T-cell (primary cell): ENCODE results near the gene SEC62. TPM values are rescaled to one million over a fixed set of nuclear protein-coding genes. Genes with fewer than 3 reads are reported as not detected.

Experiments used
- ATAC-seq, 4 experiments: fragments of 200-7000 bp in 3 of 4; fragments of 150-1000 bp in 1 of 4; cut with Tn5 transposase; replicated peaks in 1 of 4; 1 replicate in 3 of 4; 2 replicates in 1 of 4; pipeline ENCODE4 v1.10.0; 2021; ENCODE audit warnings: moderate library complexity in 3 of 4, mild to moderate bottlenecking in 2 of 4, moderate number of reproducible peaks in 1 of 4
- CTCF ChIA-PET, 2 donors: fragments of 300-600 bp; sonication (Branson Sonifier 250); formaldehyde crosslinking; loops; one replicate each; lab custom pipeline; 2022; ENCODE audit warnings: antibody characterized with exemption in 2 of 2; lab: Charles Lee
- POLR2A ChIA-PET, 2 donors: fragments of 300-600 bp; sonication (Branson Sonifier 250); formaldehyde crosslinking; loops; one replicate each; lab custom pipeline; 2022; ENCODE audit warnings: antibody characterized with exemption in 2 of 2; lab: Charles Lee
- DNase-seq, 35 experiments: peaks; one replicate each; pipeline versions ENCODE4 v3.0.0 to v3.0.0-alpha.2; 2013 to 2023
- H3K27ac ChIP-seq: one replicate; pipeline ENCODE4 v1.5.1; 2013; ENCODE audit warnings: low read length
- H3K27me3 ChIP-seq, 2 experiments: replicated peaks in 1 of 2; 1 replicate in 1 of 2; 2 replicates in 1 of 2; pipeline versions ENCODE4 v1.6.1 to v1.7.0; 2013; ENCODE audit warnings: low read length in 1 of 2, mixed read lengths in 1 of 2; ENCODE audit not compliant: control insufficient read depth in 2 of 2, insufficient read depth in 2 of 2; ENCODE audit errors: extremely low read depth in 1 of 2
- H3K36me3 ChIP-seq, 2 donors: 1 replicate in 1 of 2; 2 replicates in 1 of 2; pipeline versions ENCODE4 v1.6.1 to v1.7.0; 2013; ENCODE audit warnings: low read length in 1 of 2; ENCODE audit not compliant: control insufficient read depth in 2 of 2, insufficient read depth in 1 of 2; ENCODE audit errors: extremely low read depth in 1 of 2
- H3K4me1 ChIP-seq, 2 experiments: 1 replicate in 1 of 2; 2 replicates in 1 of 2; pipeline versions ENCODE4 v1.6.1 to v1.7.0; 2013; ENCODE audit warnings: low read length in 2 of 2, mixed read lengths in 1 of 2; ENCODE audit not compliant: insufficient read depth in 2 of 2, control insufficient read depth in 1 of 2; ENCODE audit errors: extremely low read depth in 1 of 2
- H3K4me3 ChIP-seq, 2 donors: 1 replicate in 1 of 2; 2 replicates in 1 of 2; pipeline versions ENCODE4 v1.5.1 to v1.7.0; 2013; ENCODE audit warnings: mild to moderate bottlenecking in 2 of 2, low read length in 1 of 2, moderate library complexity in 1 of 2; ENCODE audit not compliant: control insufficient read depth in 1 of 2; ENCODE audit errors: extremely low read depth in 1 of 2
- H3K9me3 ChIP-seq: 2 replicates; pipeline ENCODE4 v1.7.0; 2013
- H3K27ac Mint-ChIP-seq, 2 donors: one replicate each; pipeline ENCODE4 v1.8.0; 2020 to 2021; ENCODE audit warnings: mild to moderate bottlenecking in 2 of 2, mixed read lengths in 2 of 2
- H3K27me3 Mint-ChIP-seq, 2 donors: one replicate each; pipeline ENCODE4 v1.8.0; 2021 to 2022; ENCODE audit warnings: mixed read lengths in 2 of 2
- H3K36me3 Mint-ChIP-seq: one replicate; pipeline ENCODE4 v1.8.0; 2021; ENCODE audit warnings: mixed read lengths
- H3K4me1 Mint-ChIP-seq, 3 donors: one replicate each; pipeline ENCODE4 v1.8.0; 2020 to 2022; ENCODE audit warnings: mixed read lengths in 3 of 3, mild to moderate bottlenecking in 1 of 3
- H3K4me3 Mint-ChIP-seq, 3 donors: one replicate each; pipeline ENCODE4 v1.8.0; 2020 to 2022; ENCODE audit warnings: mild to moderate bottlenecking in 3 of 3, mixed read lengths in 3 of 3, moderate library complexity in 3 of 3
- H3K9me3 Mint-ChIP-seq, 3 donors: one replicate each; pipeline ENCODE4 v1.8.0; 2020 to 2022; ENCODE audit warnings: mixed read lengths in 3 of 3
- WGBS: methylation state at CpG from one replicate; pipeline ENCODE4 v1.1.5; 2013; ENCODE audit warnings: missing lambda C conversion rate; ENCODE audit not compliant: insufficient coverage; 5-methylcytosine and 5-hydroxymethylcytosine counted together
- total RNA-seq, 35 experiments: library from RNA in 6 of 35; stranded (reverse) in 6 of 35; fragments of 120-200 nt in 1 of 35; gene quantifications; one replicate each; pipeline versions ENCODE4 v1.2.1 to v1.2.4 and lab custom pipeline; 2013 to 2026

The SEC62 gene
- total RNA-seq, 5 donors from 2014 or later (not counting 1 experiment from before 2014, with no cell fraction given): 95.0 to 99.9 (median 97.2) TPM

- Histone ChIP-seq H3K36me3 (no peaks in the 10 kb centered on the region), H3K4me1 (no peaks in the 10 kb centered on the region), H3K4me3 (no peak overlapping the region), H3K27ac (no peak overlapping the region), H3K9me3 (no peaks in the 10 kb centered on the region), H3K27me3 (peaks cover 0 to 4% of the 10 kb centered on the region in 2 experiments)
- Mint-ChIP-seq H3K9me3 (no peaks in the 10 kb centered on the region), H3K36me3 (no peaks in the 10 kb centered on the region), H3K4me1 (peaks cover 0 to 6% (median 0%) of the 10 kb centered on the region in 3 donors), H3K4me3 (no peak overlapping the region), H3K27me3 (peaks cover 9 to 19% of the 10 kb centered on the region in 2 donors), H3K27ac (no peak overlapping the region)
- no peak for ATAC-seq
- 76% methylated on average over 9 of the region's 14 CpGs for WGBS
- POLR2A ChIA-PET: no interaction called here
- no peak for DNase-seq
- CTCF ChIA-PET: interaction anchor here in 1 of 2 donors (0.8 kb wide), 1 partner anchor 34 kb away, joined by 3 read pairs; no protein-coding TSS in a partner anchor
Observed at GRCh38 chr3:169931747-169932520, 34.7 kb upstream of the SEC62 start.

- Histone ChIP-seq H3K27ac (no peak overlapping the region), H3K4me1 (peaks cover 0 to 8% of the 10 kb centered on the region in 2 experiments), H3K4me3 (no peak overlapping the region), H3K36me3 (no peaks in the 10 kb centered on the region), H3K9me3 (no peaks in the 10 kb centered on the region), H3K27me3 (no peaks in the 10 kb centered on the region)
- peaks cover 8 to 19% of the 10 kb centered on the region in 2 donors for H3K27me3 Mint-ChIP-seq
- ChIA-PET POLR2A (no interaction called here), CTCF (no interaction called here)
- no peak for ATAC-seq
- no peak for DNase-seq
- H3K36me3 Mint-ChIP-seq: no peaks in the 10 kb centered on the region
- no peak overlapping the region for H3K4me3 Mint-ChIP-seq
- H3K27ac Mint-ChIP-seq: no peak overlapping the region
- WGBS: no CpG with 5 or more reads among the region's 1 CpG
- H3K9me3 Mint-ChIP-seq: no peaks in the 10 kb centered on the region
- peaks cover 8 to 14% (median 13%) of the 10 kb centered on the region in 3 donors for H3K4me1 Mint-ChIP-seq
Observed at GRCh38 chr3:169939320-169939719, 27.3 kb upstream of the SEC62 start.

DNA sequence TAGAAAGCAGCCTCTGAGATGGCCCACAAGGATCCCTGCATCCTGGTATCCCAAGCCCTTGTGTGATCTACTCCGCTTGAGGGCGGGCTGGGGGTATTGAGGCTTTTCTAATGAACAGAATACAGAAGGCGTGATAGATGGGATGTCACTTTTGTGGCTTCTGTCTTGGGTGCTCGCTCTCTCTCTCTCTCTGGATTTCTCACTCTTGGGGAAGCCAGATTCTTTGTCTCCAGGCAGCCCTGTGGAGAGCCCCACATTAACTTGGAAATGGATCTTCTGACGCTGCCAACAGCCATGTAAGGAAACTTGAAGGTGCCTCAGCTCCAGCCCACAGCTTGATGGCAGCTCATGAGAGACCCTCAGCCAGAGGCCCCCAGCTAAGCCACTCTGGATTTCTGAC lies 26.9 kb upstream of the SEC62 start:
- H3K4me3 ChIP-seq: no peak overlapping the region
- Mint-ChIP-seq H3K4me3 (no peak overlapping the region), H3K36me3 (no peaks in the 10 kb centered on the region), H3K27me3 (peaks cover 8 to 17% of the 10 kb centered on the region in 2 donors), H3K9me3 (no peaks in the 10 kb centered on the region), H3K4me1 (peaks cover 8 to 14% (median 13%) of the 10 kb centered on the region in 3 donors), H3K27ac (no peak overlapping the region)
- H3K9me3 ChIP-seq: no peaks in the 10 kb centered on the region
- ChIA-PET POLR2A (no interaction called here), CTCF (no interaction called here)
- DNase-seq (no peak), ATAC-seq (no peak)
- no peaks in the 10 kb centered on the region for H3K27me3 ChIP-seq
- H3K27ac ChIP-seq: no peak overlapping the region
- H3K4me1 ChIP-seq: peaks cover 0 to 8% of the 10 kb centered on the region in 2 experiments
- 81% methylated on average over 2 of the region's 5 CpGs for WGBS
- H3K36me3 ChIP-seq: no peaks in the 10 kb centered on the region

GRCh38 chr3:169940470-169941181 lies 26.0 kb upstream of the SEC62 start:
- Mint-ChIP-seq H3K4me3 (no peak overlapping the region), H3K36me3 (no peaks in the 10 kb centered on the region), H3K27ac (no peak overlapping the region), H3K4me1 (peaks cover 14 to 22% (median 19%) of the 10 kb centered on the region in 3 donors), H3K9me3 (no peaks in the 10 kb centered on the region), H3K27me3 (peaks cover 6 to 11% of the 10 kb centered on the region in 2 donors)
- POLR2A ChIA-PET: no interaction called here
- Histone ChIP-seq H3K9me3 (no peaks in the 10 kb centered on the region), H3K4me1 (peaks cover 0 to 11% of the 10 kb centered on the region in 2 experiments), H3K27me3 (no peaks in the 10 kb centered on the region), H3K4me3 (no peak overlapping the region), H3K36me3 (no peaks in the 10 kb centered on the region), H3K27ac (no peak overlapping the region)
- ATAC-seq (peak in 1 of 4 experiments; percentile 55), DNase-seq (peak in 1 of 35 experiments; percentile 14)
- WGBS: no CpG with 5 or more reads among the region's 6 CpGs
- CTCF ChIA-PET: no interaction called here

- peaks cover 2 to 6% of the 10 kb centered on the region in 2 donors for H3K27me3 Mint-ChIP-seq
- ChIA-PET CTCF (no interaction called here), POLR2A (no interaction called here)
- H3K9me3 Mint-ChIP-seq: no peaks in the 10 kb centered on the region
- DNase-seq: peak in 26 of 35 experiments; percentile 2 to 58 (median 16)
- Histone ChIP-seq H3K4me1 (peaks cover 0 to 9% of the 10 kb centered on the region in 2 experiments), H3K9me3 (no peaks in the 10 kb centered on the region), H3K27me3 (no peaks in the 10 kb centered on the region), H3K4me3 (no peak overlapping the region), H3K27ac (no peak overlapping the region), H3K36me3 (no peaks in the 10 kb centered on the region)
- peak overlapping the region; percentile 1 to 40 for H3K27ac Mint-ChIP-seq
- ATAC-seq: peak; percentile 27 to 92 (median 82)
- peaks cover 12 to 19% (median 16%) of the 10 kb centered on the region in 3 donors for H3K4me1 Mint-ChIP-seq
- peak overlapping the region in 1 of 3 donors; percentile 14 for H3K4me3 Mint-ChIP-seq
- 33% methylated on average over 6 of the region's 7 CpGs for WGBS
- no peaks in the 10 kb centered on the region for H3K36me3 Mint-ChIP-seq
Observed at GRCh38 chr3:169945313-169945712, 21.3 kb upstream of the SEC62 start.

GRCh38 chr3:169946336-169946735 lies 20.3 kb upstream of the SEC62 start:
- no peaks in the 10 kb centered on the region for H3K27me3 ChIP-seq
- H3K27ac Mint-ChIP-seq: no peak overlapping the region
- no peak for DNase-seq
- H3K4me1 Mint-ChIP-seq: peaks cover 6 to 12% (median 8%) of the 10 kb centered on the region in 3 donors
- CTCF ChIA-PET: no interaction called here
- H3K27me3 Mint-ChIP-seq: peaks cover 2 to 6% of the 10 kb centered on the region in 2 donors
- no peak overlapping the region for H3K4me3 Mint-ChIP-seq
- 89% methylated on average over 2 of the region's 3 CpGs for WGBS
- no peaks in the 10 kb centered on the region for H3K36me3 Mint-ChIP-seq
- POLR2A ChIA-PET: no interaction called here
- no peaks in the 10 kb centered on the region for H3K9me3 Mint-ChIP-seq
- no peak overlapping the region for H3K27ac ChIP-seq
- no peaks in the 10 kb centered on the region for H3K9me3 ChIP-seq
- H3K4me3 ChIP-seq: no peak overlapping the region
- peaks cover 0 to 3% of the 10 kb centered on the region in 2 experiments for H3K4me1 ChIP-seq
- H3K36me3 ChIP-seq: no peaks in the 10 kb centered on the region
- ATAC-seq: no peak
